Mononuclear cell (primary cell): ENCODE results near the gene AGFG1. TPM values are rescaled to one million over a fixed set of nuclear protein-coding genes. Genes with fewer than 3 reads are reported as not detected.

Source experiments
- H3K27me3 ChIP-seq: 2 replicates; pipeline ENCODE4 v1.6.0; 2011; ENCODE audit warnings: low read length, control low read depth; ENCODE audit not compliant: insufficient read depth
- H3K4me1 ChIP-seq: 2 replicates; pipeline ENCODE4 v1.5.1; 2011; ENCODE audit warnings: mild to moderate bottlenecking, low read length, control low read depth; ENCODE audit not compliant: insufficient read depth
- H3K4me3 ChIP-seq: 2 replicates; pipeline ENCODE4 v1.5.1; 2011; ENCODE audit warnings: mild to moderate bottlenecking, low read length, moderate library complexity
- H3K9me3 ChIP-seq: 2 replicates; pipeline ENCODE4 v1.5.1; 2011; ENCODE audit warnings: low read depth, mild to moderate bottlenecking, control low read depth, low read length
- total RNA-seq: library from RNA; depleted of rRNA; stranded (reverse); fragments of >200 nt; gene quantifications from one replicate; pipeline ENCODE4 v1.2.3, GENCODE V29; 2012

AGFG1 gene
- total RNA-seq: 86.6 TPM

- no peaks in the 10 kb centered on the region for H3K9me3 ChIP-seq
- no peaks in the 10 kb centered on the region for H3K27me3 ChIP-seq
- peaks cover 23% of the 10 kb centered on the region for H3K4me1 ChIP-seq
- peak within 1 kb of the TSS; percentile 64 for H3K4me3 ChIP-seq
Measured at GRCh38 chr2:227471924-227472264, at the start of gene AGFG1. AGFG1 (plus strand) TSS chr2:227472156; CDS start chr2:227472422, 266 bp downstream.

GRCh38 chr2:227423656-227424499 lies 48.1 kb upstream of the AGFG1 start:
- no peak overlapping the region for H3K4me3 ChIP-seq
- no peaks in the 10 kb centered on the region for H3K27me3 ChIP-seq
- H3K4me1 ChIP-seq: no peaks in the 10 kb centered on the region
- H3K9me3 ChIP-seq: no peaks in the 10 kb centered on the region

GRCh38 chr2:227428731-227429285 lies 43.1 kb upstream of the AGFG1 start:
- H3K4me1 ChIP-seq: peaks cover 11% of the 10 kb centered on the region
- H3K9me3 ChIP-seq: peaks cover 4% of the 10 kb centered on the region
- no peaks in the 10 kb centered on the region for H3K27me3 ChIP-seq
- no peak overlapping the region for H3K4me3 ChIP-seq

GRCh38 chr2:227430639-227431038 lies 41.3 kb upstream of the AGFG1 start:
- peaks cover 15% of the 10 kb centered on the region for H3K4me1 ChIP-seq
- no peaks in the 10 kb centered on the region for H3K27me3 ChIP-seq
- H3K9me3 ChIP-seq: peaks cover 4% of the 10 kb centered on the region
- no peak overlapping the region for H3K4me3 ChIP-seq

- H3K9me3 ChIP-seq: peaks cover 4% of the 10 kb centered on the region
- no peaks in the 10 kb centered on the region for H3K27me3 ChIP-seq
- no peak overlapping the region for H3K4me3 ChIP-seq
- H3K4me1 ChIP-seq: peaks cover 27% of the 10 kb centered on the region
Measured at GRCh38 chr2:227433171-227433570, 38.8 kb upstream of the AGFG1 start.

GRCh38 chr2:227436436-227437174 lies 35.4 kb upstream of the AGFG1 start:
- Histone ChIP-seq H3K4me3 (no peak overlapping the region), H3K27me3 (no peaks in the 10 kb centered on the region), H3K9me3 (peaks cover 4% of the 10 kb centered on the region), H3K4me1 (peaks cover 16% of the 10 kb centered on the region)

- Histone ChIP-seq H3K4me1 (peaks cover 16% of the 10 kb centered on the region), H3K27me3 (no peaks in the 10 kb centered on the region), H3K4me3 (no peak overlapping the region), H3K9me3 (no peaks in the 10 kb centered on the region)
Measured at GRCh38 chr2:227439214-227439613, 32.7 kb upstream of the AGFG1 start.

- H3K9me3 ChIP-seq: no peaks in the 10 kb centered on the region
- H3K4me3 ChIP-seq: no peak overlapping the region
- no peaks in the 10 kb centered on the region for H3K4me1 ChIP-seq
- H3K27me3 ChIP-seq: no peaks in the 10 kb centered on the region
Measured at GRCh38 chr2:227442639-227443038, 29.3 kb upstream of the AGFG1 start.

GRCh38 chr2:227443889-227444568 lies 27.9 kb upstream of the AGFG1 start:
- no peak overlapping the region for H3K4me3 ChIP-seq
- H3K27me3 ChIP-seq: no peaks in the 10 kb centered on the region
- H3K4me1 ChIP-seq: peaks cover 1% of the 10 kb centered on the region
- no peaks in the 10 kb centered on the region for H3K9me3 ChIP-seq

- H3K4me1 ChIP-seq: peaks cover 37% of the 10 kb centered on the region
- H3K27me3 ChIP-seq: no peaks in the 10 kb centered on the region
- no peak overlapping the region for H3K4me3 ChIP-seq
- H3K9me3 ChIP-seq: no peaks in the 10 kb centered on the region
Measured at GRCh38 chr2:227447606-227448005, 24.4 kb upstream of the AGFG1 start.

GRCh38 chr2:227450311-227450841 lies 21.6 kb upstream of the AGFG1 start:
- Histone ChIP-seq H3K9me3 (no peaks in the 10 kb centered on the region), H3K4me3 (no peak overlapping the region), H3K4me1 (peaks cover 60% of the 10 kb centered on the region)

GRCh38 chr2:227450926-227451654 lies 20.9 kb upstream of the AGFG1 start:
- Histone ChIP-seq H3K27me3 (no peaks in the 10 kb centered on the region), H3K9me3 (no peaks in the 10 kb centered on the region), H3K4me3 (no peak overlapping the region), H3K4me1 (peaks cover 60% of the 10 kb centered on the region)

More at GRCh38 chr2:227450311-227450841, 21.6 kb upstream of the AGFG1 start:
- H3K27me3 ChIP-seq: no peaks in the 10 kb centered on the region

GRCh38 chr2:227451655-227451992 lies 20.3 kb upstream of the AGFG1 start:
- Histone ChIP-seq H3K27me3 (no peaks in the 10 kb centered on the region), H3K4me1 (peaks cover 60% of the 10 kb centered on the region), H3K9me3 (no peaks in the 10 kb centered on the region), H3K4me3 (no peak overlapping the region)

- no peaks in the 10 kb centered on the region for H3K27me3 ChIP-seq
- H3K4me1 ChIP-seq: peaks cover 63% of the 10 kb centered on the region
- H3K4me3 ChIP-seq: no peak overlapping the region
- no peaks in the 10 kb centered on the region for H3K9me3 ChIP-seq
Measured at GRCh38 chr2:227453810-227454209, 18.1 kb upstream of the AGFG1 start.
